Activated T-helper 1 cell treated with anti-CD3 and anti-CD28 coated beads, Interleukin-2, amount 50 U/mL, for 16 hours (primary cell): ENCODE results near the gene BCLAF3.

Experiments
- DNase-seq, 2 donors: peaks; one replicate each; pipeline ENCODE4 v3.0.0-alpha.2; 2020; ENCODE audit warnings: low read depth in 1 of 2, low spot score in 1 of 2

The BCLAF3 gene

DNA sequence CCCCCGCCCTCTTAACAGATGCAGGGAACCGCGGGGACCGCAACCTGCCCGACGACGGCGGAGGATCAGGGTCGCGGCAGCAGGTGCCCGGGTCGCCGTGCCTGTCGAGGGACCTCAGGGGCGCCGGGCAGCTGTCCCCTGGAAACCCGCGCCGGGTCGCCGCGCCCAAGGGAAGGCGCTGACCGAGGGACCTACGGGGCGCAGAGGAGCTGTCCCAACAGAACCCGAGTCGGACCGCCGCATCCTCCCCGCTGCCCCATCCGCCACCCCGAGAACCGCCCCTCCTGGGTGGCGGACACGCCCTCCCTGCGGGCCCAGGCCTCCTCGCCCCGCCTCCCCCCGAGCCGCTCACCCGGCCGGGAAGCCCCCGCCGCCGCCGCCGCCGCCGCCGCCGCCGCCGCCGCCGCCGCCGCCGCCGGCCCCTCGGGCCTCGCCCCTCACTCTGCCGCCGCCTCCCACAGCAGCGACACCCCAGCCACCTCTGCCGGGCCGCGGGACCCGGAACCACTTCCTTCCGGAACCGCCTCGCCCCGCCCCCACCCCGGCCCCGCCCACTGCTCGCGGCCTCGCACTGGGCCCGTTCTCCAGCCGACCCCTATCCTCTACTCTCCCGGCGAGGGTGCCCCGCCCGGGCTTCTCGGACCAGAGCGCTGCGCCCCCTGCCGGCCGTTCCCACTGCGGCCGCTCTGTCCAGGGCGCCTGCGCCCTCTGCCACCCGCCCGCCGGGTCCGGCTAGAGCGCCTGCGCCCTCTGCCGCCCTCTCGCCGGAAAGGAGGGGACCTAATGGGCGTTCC, at the start of gene BCLAF3:
TSS of gene BCLAF3 (minus strand) at position 506 of the 794 bp plus-strand sequence. CDS start 20,797 bp downstream, outside the sequence.
- peak; percentile 68 to 83 for DNase-seq

DNA sequence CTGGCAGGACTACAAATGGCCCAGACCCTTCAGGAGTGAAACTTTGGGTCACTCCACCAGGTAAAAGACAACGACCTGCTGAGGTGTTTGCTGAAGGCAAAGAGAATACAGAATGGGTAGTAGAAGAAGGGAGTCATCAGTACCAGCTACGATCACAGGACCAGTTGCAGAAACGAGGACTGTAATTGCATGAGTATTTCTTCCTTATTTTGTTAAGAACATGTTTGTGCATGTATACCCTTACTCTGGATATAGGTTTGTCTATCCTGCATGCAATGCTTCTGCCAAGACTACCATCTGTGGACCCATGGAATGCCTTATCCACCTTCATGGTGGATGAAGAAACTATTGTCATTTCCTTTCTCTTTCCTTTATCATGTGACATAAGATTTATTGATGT, 48.1 kb upstream of the BCLAF3 start:
- DNase-seq, result no peak

DNA sequence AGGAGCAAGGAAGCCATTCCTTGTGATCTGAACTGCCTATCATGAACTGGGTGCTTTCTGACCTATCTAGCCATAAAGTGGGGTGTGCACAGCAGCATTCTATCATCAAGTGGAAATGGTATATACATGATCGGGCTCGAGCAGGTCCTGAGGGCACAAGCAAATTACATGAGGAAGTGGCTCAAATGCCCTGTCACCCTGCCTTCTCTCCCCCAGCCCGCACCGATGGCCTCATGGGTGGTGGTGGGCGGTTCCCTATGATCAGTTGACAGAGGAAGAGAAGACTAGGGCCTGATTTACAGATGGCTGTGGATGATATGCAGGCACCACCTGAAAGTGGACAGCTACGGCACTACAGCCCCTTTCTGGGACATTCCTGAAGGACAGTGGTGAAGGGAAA, 46.3 kb upstream of the BCLAF3 start:
- DNase-seq, result no peak

DNA sequence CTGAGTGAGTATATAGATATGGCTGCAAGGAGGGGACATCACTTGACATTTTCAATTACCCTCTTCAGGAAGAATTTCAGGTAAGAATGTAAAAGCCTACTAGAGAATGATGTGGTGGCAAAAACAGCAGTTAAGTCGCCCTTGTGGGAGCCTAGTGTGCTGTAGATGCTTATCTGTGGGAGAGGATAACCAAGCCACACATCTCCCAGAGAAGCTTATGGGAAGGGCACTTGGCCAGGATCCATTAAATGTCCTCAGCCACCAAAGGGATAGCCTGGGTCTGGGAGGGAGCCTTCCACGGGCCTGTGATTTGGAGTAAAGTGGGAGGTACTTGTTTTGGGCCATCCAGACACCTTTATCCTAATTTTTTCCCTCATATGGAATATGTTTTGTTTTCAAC, 41.3 kb upstream of the BCLAF3 start:
- no peak for DNase-seq

DNA sequence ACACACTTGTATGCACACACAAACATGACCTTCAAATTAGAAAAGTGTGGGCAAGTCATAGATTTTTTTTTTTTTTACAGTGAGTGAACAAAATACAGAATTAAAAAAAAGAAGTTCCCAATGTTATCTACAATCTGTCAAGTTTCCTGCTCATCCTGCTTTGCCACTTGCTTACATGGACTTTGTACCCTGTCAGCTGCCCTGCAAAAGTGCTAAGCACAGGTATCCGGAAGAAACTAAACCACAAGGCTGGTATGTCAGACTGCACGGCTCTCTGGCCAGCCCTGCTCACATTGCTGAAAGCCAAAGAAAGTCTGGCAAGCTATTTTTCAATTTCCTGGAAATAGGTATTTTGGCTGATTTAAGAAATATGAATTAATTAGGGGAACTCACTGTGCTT, 38.9 kb upstream of the BCLAF3 start:
- no peak for DNase-seq

DNA sequence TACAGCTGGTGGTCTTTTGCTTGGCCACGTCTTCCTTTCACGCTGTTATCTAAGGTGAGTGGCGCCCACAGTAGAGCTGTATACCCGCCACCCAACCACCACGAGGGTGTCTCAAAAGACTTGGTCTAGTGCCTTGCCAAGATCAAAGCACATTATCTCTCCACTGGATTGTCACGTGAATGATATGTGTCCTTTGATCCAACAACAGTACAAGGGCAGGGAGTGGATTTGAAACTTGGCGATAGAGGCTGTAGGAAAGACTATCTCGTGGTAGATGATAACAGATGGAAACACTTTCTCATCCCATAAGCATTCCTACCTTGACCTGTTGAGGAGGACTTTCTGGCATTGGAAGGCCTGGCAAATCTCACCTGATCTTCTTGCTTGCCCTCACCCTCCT, 37.7 kb upstream of the BCLAF3 start:
- DNase-seq, result no peak

DNA sequence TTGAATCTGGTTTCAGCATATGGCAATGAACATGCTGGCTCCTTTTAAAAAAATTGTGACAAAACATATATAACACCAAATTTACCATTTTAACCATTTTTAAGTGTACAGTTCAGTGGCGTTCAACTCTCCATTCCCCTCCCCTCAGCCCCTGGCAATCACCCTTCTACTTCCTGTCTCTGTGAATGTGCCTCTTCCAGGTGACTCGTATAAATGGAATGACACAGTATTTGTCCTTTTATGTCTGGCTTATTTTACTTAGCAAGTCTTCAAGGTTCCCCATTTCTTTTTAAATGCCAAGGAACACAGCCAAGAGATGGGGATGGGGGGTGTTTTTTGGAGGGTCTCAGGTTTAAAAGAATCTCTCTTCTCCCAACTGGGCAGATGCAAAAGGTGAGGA, 35.4 kb upstream of the BCLAF3 start:
- no peak for DNase-seq

DNA sequence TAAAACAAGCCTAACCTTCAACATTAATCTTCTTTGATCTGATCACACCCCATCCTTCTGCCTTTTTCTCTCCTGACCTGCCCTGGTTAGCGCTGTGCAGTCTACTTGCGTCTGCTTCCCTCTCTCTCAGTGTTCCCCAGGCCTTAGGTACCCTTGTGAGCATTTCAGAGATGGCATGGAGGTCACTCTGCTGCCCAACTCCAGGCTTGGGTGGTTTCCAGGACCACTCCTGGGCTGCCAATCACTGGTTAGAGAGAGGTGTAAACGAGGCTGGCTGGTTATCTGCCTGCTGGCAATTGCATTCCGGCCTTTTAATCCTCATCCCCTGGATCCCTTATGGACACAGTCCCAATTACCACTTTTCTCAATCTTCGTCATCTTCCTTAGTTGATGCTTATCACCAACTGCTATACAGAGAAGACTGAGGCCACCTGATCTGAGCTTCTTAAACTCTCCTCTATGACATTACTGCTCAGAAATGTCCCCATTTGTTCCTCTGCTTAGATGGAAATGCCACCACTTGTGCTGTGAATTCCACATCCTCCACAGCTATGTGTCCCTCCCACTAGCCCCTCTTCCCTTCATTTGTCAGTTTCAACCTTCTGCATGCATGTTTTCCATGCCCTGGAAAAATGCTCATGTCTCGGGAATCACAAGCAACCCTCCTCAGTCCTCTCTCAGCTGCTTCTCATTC, 29.0 kb upstream of the BCLAF3 start:
- no peak for DNase-seq

DNA sequence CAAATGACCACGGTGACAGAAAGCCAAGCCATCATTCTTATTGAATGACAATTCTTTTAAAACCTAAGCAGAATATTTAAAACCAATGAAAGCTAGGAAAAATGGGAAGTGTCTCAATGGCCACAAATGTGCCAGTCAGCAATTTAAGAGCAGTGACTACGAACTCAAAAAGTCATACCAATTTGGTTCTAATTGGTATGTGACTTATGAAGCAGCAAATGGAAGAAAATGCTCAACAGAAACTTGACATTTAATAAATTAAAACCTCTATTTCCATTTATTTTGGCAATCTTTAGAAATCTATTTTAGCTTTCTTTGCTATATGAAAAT, 25.7 kb upstream of the BCLAF3 start:
- no peak for DNase-seq

DNA sequence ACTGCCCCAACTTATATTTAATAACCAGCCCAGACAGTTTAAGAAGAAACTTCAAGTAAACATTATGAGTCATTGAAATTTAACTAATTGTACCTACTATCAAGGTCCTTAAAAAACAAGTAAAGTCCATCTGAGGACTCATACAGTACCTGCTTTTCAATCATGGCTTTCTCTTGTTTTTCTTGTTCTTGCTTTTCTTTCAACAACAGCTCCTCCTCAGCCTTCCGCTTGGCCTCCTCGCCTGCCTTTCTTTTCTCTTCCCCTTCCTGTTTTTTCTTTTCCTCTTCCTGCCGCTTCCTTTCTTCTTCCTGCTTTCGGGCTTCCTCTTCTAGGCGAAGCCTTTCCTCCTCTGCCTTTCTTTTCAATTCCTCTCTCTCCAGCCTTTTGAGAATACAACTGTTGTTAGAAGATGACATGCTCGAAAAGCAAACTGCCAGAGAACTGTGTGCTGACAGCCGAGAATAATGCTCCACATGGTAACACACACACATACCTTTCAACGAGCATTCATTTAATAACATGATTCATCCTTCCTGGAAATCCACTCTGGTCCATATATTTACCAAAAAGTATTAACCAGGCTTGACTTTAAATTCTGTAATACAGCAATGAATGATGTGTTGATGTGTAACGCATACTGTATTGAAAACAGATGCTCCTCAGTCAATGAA, 25.2 kb upstream of the BCLAF3 start:
- no peak for DNase-seq

DNA sequence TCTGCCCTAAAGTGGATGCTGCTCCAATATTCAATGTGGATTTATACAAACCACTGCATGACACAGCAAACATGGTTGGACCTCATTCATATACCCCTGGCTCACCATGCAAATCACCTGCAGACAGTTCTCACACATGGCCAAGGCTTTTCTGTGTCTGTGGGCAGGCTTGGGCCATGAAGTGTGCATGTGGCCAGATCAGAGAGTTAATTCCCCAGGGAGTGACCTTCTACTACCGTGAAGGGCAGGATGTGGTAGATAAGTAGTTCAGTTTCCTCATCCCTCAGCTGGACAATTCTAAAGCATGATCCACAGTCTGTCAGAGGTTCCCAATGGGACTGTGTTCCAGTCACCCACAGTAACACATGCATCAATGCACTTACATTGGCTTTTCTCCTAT, 24.6 kb upstream of the BCLAF3 start:
- DNase-seq, result no peak

DNA sequence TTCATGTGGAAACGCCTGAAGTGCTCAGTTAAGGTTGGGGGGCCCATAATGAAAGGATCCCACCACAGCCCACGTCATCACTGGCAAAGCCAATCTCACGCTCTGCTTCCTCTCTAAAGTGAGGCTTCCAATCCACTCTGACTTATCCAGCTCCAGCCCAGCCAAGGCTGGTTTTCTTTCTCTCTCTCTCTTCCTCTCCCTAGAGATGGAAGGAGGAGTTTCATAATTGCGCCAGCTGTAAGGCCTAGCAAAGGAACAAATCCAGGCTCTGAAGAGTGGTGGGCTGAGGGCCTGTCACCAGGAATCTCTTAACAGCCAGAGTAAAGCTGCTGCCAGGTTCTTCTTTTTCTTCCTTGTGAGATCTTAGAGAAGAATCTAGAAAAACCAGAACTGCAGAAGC, 20.7 kb upstream of the BCLAF3 start:
- no peak for DNase-seq

DNA sequence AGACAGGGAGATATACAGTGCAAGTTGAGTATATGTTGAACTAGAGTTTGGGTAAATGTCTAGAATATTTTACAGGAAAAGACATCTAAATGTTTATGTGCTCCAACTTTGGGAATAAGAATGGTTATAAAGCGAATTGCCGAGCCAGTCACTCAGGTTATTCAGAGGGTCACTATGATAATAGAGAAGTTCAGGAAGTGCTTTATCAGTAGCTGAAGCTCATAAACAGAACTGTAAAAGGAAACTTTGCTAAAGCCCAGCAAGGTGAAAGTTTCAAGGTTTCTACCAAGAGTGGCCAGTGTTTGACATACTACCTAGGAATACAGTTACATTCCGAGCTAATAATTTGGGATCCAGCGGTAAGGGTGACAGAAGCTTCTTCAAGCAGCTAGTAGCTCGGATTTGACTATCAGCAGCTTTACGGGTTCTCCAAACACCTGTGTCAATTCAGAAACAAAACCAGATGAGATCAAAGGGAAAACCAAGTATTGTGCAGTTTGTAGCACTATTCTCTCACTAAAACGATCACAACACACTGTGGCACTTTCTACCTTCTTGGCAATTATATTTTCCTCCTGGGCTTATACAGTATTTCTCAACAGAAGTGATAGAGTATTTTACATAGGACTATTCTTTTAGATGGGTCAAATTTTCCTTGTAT, 17.2 kb upstream of the BCLAF3 start:
- no peak for DNase-seq

DNA sequence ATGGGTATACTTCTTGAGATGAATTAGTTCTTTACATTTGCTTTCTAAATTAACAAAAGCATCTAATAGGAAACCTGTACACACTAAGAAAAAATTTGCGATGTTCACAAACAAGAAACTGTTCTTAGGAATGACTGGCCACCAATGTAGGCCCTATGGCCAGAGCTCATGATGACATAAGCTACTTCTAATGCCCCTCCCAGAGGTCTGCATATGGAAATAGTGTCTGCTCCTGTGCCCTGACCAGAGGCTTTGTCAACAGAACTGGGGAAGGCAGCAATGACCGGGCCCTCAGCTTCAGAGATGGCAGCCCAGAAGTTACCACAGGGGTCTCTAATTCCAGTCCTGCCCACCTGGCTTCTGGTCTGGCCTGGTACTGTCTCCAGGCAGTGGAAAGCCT, 15.0 kb upstream of the BCLAF3 start:
- no peak for DNase-seq

DNA sequence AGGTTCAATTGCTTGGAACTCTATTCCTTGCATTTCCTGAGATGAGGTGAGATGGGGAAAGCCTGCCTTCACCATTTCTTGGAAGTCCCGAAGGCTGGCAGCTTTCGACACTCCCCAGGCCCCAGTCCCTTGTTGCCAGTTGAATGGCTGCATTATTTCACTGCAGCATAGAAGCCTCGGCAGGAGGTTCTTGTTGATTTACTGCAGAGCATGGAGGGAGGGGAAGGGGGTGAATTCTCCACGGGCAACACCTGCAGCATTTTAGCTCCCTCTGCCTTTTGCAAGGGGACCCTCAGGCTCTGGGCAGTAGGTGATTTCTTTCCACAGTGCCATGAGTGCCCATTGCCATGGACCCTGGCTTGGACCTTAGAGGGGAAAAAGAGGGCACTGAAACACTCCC, 10.7 kb upstream of the BCLAF3 start:
- DNase-seq, result no peak

DNA sequence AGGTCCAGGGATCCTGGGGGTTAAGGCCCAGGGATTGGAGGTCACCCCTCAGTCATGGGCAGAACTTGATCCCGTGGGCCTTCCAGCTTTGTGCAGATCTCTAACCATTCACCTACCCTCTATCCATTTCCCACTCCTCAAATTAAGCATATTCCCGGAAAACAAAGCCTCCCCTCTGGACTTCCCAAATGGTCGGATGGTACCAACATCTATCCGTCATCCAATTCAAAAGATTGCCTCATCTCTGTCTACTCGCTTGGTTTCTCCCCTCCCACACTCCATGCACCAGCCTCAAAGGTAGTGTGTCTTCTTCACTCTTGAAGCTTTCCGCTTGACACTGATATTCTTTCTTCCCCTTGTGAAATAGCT, 473 bp upstream of the BCLAF3 start:
- no peak for DNase-seq

DNA sequence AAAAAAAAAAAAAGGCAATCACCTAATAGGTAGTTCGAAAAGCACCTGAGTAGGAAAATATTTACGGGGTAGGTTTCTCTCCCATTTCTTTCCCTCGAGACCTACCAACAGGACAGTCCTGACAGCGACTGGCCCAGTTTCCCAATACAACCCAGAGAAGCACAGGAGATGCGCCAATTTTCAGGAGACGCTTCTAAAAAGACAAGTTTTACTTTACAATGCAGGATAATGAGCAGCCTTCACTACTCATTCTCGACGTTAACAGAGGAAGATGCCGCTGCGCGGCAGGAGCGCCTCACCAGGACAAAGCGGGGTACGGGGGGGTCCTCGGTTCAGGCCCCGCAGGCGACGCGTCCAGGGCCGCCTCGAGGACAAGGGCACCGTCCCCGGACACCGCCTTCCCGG, 708 bp downstream of the BCLAF3 start:
- DNase-seq, result no peak

DNA sequence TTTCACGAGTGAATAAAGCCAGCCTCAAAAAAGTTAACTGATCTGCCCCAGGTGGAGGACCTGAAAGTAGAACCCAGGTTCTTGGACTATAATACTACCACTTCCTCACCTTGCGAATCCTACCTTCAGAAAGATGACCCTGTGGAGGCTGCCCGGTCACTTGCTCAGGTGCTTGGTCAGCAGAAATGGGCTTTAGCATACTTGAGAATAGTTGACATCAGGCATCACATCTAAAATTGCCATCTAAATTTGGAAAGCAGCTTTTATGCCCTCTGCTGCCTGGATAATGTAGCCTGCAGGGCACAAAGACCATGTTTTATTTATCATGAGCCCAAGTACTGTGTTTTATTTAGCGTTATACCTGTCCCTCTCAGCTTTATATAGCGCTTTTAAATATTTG, 3.0 kb downstream of the BCLAF3 start:
- no peak for DNase-seq

DNA sequence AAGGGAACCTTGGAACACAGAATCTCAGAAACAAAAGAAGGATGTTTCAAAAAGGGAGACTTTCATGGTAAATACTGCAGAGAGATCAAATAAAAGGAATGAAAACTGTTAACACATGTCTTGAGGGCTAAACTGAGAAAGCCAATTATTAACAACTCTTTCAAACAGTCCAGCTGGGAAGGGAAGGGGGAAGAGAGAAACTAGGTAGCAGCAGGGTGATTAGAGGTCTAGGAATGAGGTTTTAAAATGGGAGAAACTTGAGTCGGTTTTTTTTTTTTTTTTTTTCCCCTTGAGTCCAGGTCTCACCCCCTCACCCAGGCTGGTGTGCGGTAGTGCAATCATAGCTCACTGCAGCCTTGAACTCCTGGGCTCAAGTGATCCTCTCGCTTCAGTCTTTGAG, 4.3 kb downstream of the BCLAF3 start:
- DNase-seq, result no peak

DNA sequence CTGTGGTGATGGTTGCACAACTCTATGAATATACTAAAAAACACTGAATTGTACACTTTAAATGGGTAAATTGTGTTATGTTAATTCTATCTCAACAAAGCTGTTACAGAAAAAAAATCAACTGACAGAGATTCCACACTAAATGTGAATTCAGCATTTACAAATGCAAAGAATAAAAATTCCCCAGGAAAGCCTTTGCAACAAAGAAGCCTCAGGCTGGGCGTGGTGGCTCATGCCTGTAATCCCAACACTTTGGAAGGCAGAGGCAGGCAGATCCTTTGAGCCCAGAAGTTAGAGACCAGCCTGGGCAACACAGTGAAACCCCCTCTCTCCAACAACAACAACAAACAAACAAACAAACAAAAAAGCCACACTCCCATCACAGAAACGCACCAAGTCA, 8.9 kb downstream of the BCLAF3 start:
- DNase-seq, result no peak

DNA sequence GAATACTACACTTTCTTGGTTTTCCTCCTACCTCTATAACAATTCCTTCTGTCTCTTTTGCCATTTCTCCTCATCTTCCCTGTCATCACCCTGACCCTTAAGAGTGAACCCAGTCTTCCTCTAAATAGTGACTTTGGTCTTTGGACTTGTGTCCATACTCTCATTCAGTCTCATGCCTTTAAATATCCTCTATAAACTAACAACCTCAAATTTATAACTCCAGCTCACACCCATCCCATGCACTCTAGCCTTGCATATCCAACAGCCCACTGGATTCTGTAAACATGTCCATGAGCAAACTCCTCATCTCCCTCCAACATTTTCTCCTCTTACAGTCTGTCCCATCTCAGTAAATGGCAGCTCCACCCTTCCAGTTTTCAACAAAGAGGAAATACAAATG, 15.0 kb downstream of the BCLAF3 start:
- DNase-seq, result no peak

DNA sequence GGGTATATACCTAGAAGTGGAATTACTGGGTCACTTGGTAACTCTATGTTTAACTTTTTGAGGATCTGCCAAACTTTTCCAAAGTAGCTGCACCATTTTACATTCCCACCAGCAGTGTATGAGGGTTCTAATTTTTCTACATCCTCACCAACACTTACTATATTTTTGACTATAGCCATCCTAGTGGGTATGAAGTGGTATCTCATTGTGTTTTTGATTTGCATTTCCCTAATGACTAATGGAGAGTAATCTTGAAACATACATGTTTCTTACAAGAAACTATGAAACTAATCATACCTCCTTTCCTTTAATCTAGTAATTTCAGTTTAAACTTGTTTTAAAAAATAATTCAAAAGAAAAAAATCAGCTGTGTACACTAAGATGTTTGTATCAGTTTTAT, 17.9 kb downstream of the BCLAF3 start:
- no peak for DNase-seq
